Neural progenitor cell (in vitro differentiated cells): ENCODE data around the gene MEX3D. TPM values are rescaled to one million over a fixed set of nuclear protein-coding genes. Genes with fewer than 3 reads are reported as not detected.

Source experiments
- DNase-seq: peaks from one replicate; pipeline ENCODE4 v3.0.0-alpha.2; 2016; ENCODE audit warnings: low spot score
- H2AFZ ChIP-seq: fragments of 200-600 bp; sonication (generic); replicated peaks from 2 replicates; pipeline ENCODE4 v1.6.1; 2016; ENCODE audit warnings: antibody characterized with exemption
- H3F3A ChIP-seq: fragments of 200-600 bp; sonication (generic); 2 replicates; pipeline ENCODE4 v1.6.1; 2016; ENCODE audit warnings: antibody characterized with exemption, low read depth
- H3K27ac ChIP-seq: fragments of 200-600 bp; sonication (generic); 2 replicates; pipeline ENCODE4 v1.5.1; 2016; ENCODE audit warnings: mild to moderate bottlenecking
- H3K27me3 ChIP-seq: fragments of 200-600 bp; sonication (generic); 2 replicates; pipeline ENCODE4 v1.6.1; 2016; ENCODE audit warnings: mild to moderate bottlenecking, moderate library complexity
- H3K36me3 ChIP-seq: fragments of 200-600 bp; sonication (generic); 2 replicates; pipeline ENCODE4 v1.5.1; 2016
- H3K4me1 ChIP-seq: fragments of 200-600 bp; sonication (generic); 2 replicates; pipeline ENCODE4 v1.6.1; 2016; ENCODE audit warnings: mixed run types
- H3K4me2 ChIP-seq: fragments of 200-600 bp; sonication (generic); 2 replicates; pipeline ENCODE4 v1.6.1; 2016
- H3K4me3 ChIP-seq: fragments of 200-600 bp; sonication (generic); 2 replicates; pipeline ENCODE4 v1.5.1; 2016
- H3K79me2 ChIP-seq: fragments of 200-600 bp; sonication (generic); 2 replicates; pipeline ENCODE4 v1.6.1; 2016; ENCODE audit warnings: low read depth
- H3K9ac ChIP-seq: fragments of 200-600 bp; sonication (generic); 2 replicates; pipeline ENCODE4 v1.6.1; 2016
- H3K9me3 ChIP-seq: fragments of 200-600 bp; sonication (generic); 2 replicates; pipeline ENCODE4 v1.5.1; 2016; ENCODE audit warnings: low read depth
- H4K20me1 ChIP-seq: fragments of 200-600 bp; sonication (generic); 2 replicates; pipeline ENCODE4 v1.6.1; 2016; ENCODE audit warnings: low read depth
- H3K27ac Mint-ChIP-seq: 3 replicates; pipeline ENCODE4 v1.8.0; 2021; ENCODE audit warnings: mixed read lengths
- H3K27me3 Mint-ChIP-seq: 2 replicates; pipeline ENCODE4 v1.8.0; 2022; ENCODE audit warnings: low read depth, mild to moderate bottlenecking, inconsistent platforms, moderate library complexity, mixed read lengths; ENCODE audit not compliant: insufficient read depth
- H3K36me3 Mint-ChIP-seq: 3 replicates; pipeline ENCODE4 v1.8.0; 2021; ENCODE audit warnings: mixed read lengths
- H3K4me1 Mint-ChIP-seq: 3 replicates; pipeline ENCODE4 v1.8.0; 2021; ENCODE audit warnings: mixed read lengths
- H3K4me3 Mint-ChIP-seq: 3 replicates; pipeline ENCODE4 v1.8.0; 2021; ENCODE audit warnings: mild to moderate bottlenecking, moderate library complexity, mixed read lengths
- H3K9me3 Mint-ChIP-seq: 3 replicates; pipeline ENCODE4 v1.8.0; 2020; ENCODE audit warnings: mixed read lengths
- CTCF ChIP-seq: fragments of 200-600 bp; sonication (generic); IDR thresholded peaks from 2 replicates; pipeline ENCODE4 v1.5.1; 2017; ENCODE audit warnings: antibody characterized with exemption, mild to moderate bottlenecking
- EZH2 ChIP-seq: fragments of 200-600 bp; sonication (generic); IDR thresholded peaks from 2 replicates; pipeline ENCODE4 v1.6.1; 2017; ENCODE audit warnings: antibody characterized with exemption, mild to moderate bottlenecking, moderate library complexity
- EZH2phosphoT487 ChIP-seq: fragments of 200-600 bp; sonication (generic); IDR thresholded peaks from 2 replicates; pipeline ENCODE4 v1.6.1; 2017; ENCODE audit warnings: antibody characterized with exemption
- total RNA-seq: library from RNA; depleted of rRNA; stranded (reverse); fragments of >200 nt; gene quantifications from 2 replicates; pipeline ENCODE4 v1.2.3, GENCODE V29; 2015; ENCODE audit warnings: low replicate concordance

The MEX3D gene
- total RNA-seq, 1 donor from 2014 or later: 15.9 TPM

DNA sequence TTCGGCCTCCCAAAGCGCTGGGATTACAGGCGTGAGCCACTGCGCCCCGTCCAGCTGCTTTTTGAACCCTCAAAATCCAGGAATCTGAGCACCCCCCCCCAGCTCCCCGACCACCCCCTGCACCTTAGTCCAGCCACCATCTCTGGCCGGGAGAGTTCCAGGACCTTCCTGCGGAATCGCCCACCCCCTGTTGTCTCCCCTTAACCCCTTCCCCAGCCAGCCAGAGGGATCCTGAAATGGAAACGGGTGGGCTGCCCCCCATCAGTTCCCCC is 25.3 kb upstream of the MEX3D start:
- Histone ChIP-seq H3K9ac (no peak overlapping the region), H3F3A (peaks cover 44% of the 10 kb centered on the region), H3K27ac (no peak overlapping the region), H4K20me1 (peaks cover 35% of the 10 kb centered on the region), H3K36me3 (no peaks in the 10 kb centered on the region), H3K4me2 (peak overlapping the region; percentile 98), H3K4me3 (peak overlapping the region; percentile 60), H2AFZ (no peak overlapping the region), H3K4me1 (peaks cover 15% of the 10 kb centered on the region), H3K27me3 (no peaks in the 10 kb centered on the region), H3K9me3 (no peaks in the 10 kb centered on the region), H3K79me2 (peaks cover 36% of the 10 kb centered on the region)
- Mint-ChIP-seq H3K9me3 (no peaks in the 10 kb centered on the region), H3K27ac (no peak overlapping the region), H3K36me3 (peaks cover 15% of the 10 kb centered on the region), H3K4me1 (peaks cover 16% of the 10 kb centered on the region), H3K27me3 (peaks cover 5% of the 10 kb centered on the region), H3K4me3 (peak overlapping the region; percentile 88)
- no peak for DNase-seq
- no peak for TF ChIP-seq CTCF
- TF ChIP-seq EZH2: no peak
- no peak for TF ChIP-seq EZH2phosphoT487

- peak within 1 kb of the TSS; percentile 98 for H3K27ac ChIP-seq
- Mint-ChIP-seq H3K9me3 (no peaks in the 10 kb centered on the region), H3K4me3 (peak within 1 kb of the TSS; percentile 94), H3K27ac (peak within 1 kb of the TSS; percentile 99), H3K4me1 (peaks cover 16% of the 10 kb centered on the region), H3K36me3 (peaks cover 17% of the 10 kb centered on the region), H3K27me3 (peaks cover 5% of the 10 kb centered on the region)
- H2AFZ ChIP-seq: peak within 1 kb of the TSS; percentile 82
- H3K4me1 ChIP-seq: peaks cover 15% of the 10 kb centered on the region
- peaks cover 35% of the 10 kb centered on the region for H4K20me1 ChIP-seq
- peaks cover 42% of the 10 kb centered on the region for H3K79me2 ChIP-seq
- peak; percentile 99 for DNase-seq
- H3K4me3 ChIP-seq: peak within 1 kb of the TSS; percentile 77
- H3K9ac ChIP-seq: peak within 1 kb of the TSS; percentile 82
- no peaks in the 10 kb centered on the region for H3K36me3 ChIP-seq
- peaks cover 44% of the 10 kb centered on the region for H3F3A ChIP-seq
- TF ChIP-seq CTCF: no peak
- TF ChIP-seq EZH2: no peak
- TF ChIP-seq EZH2phosphoT487: no peak
- no peaks in the 10 kb centered on the region for H3K27me3 ChIP-seq
- H3K4me2 ChIP-seq: peak within 1 kb of the TSS; percentile 98
- H3K9me3 ChIP-seq: no peaks in the 10 kb centered on the region
These were observed 24.8 kb upstream of the MEX3D start, which contains the start of gene MBD3 for GRCh38 chr19:1592755-1593500. TSS of gene MBD3 (minus strand) at chr19:1592865. CDS start at chr19:1592631, 234 bp downstream.

GRCh38 chr19:1592024-1592754 is 24.1 kb upstream of the MEX3D start:
- H3K27me3 ChIP-seq: no peaks in the 10 kb centered on the region
- no peaks in the 10 kb centered on the region for H3K36me3 ChIP-seq
- Mint-ChIP-seq H3K36me3 (peaks cover 19% of the 10 kb centered on the region), H3K27ac (peak overlapping the region; percentile 99), H3K4me1 (peaks cover 23% of the 10 kb centered on the region), H3K4me3 (peak overlapping the region; percentile 94), H3K27me3 (peaks cover 3% of the 10 kb centered on the region), H3K9me3 (no peaks in the 10 kb centered on the region)
- H3F3A ChIP-seq: peaks cover 44% of the 10 kb centered on the region
- peaks cover 15% of the 10 kb centered on the region for H3K4me1 ChIP-seq
- H2AFZ ChIP-seq: no peak overlapping the region
- H3K9me3 ChIP-seq: no peaks in the 10 kb centered on the region
- peak; percentile 96 for DNase-seq
- H4K20me1 ChIP-seq: peaks cover 41% of the 10 kb centered on the region
- H3K9ac ChIP-seq: peak overlapping the region; percentile 82
- peak overlapping the region; percentile 89 for H3K4me2 ChIP-seq
- H3K4me3 ChIP-seq: peak overlapping the region; percentile 77
- H3K79me2 ChIP-seq: peaks cover 49% of the 10 kb centered on the region
- TF ChIP-seq EZH2phosphoT487 (no peak), CTCF (no peak)
- peak overlapping the region; percentile 98 for H3K27ac ChIP-seq
